Adipocyte (in vitro differentiated cells): ENCODE data around the gene DMBT1.

Source experiments
- DNase-seq: peaks from one replicate; pipeline ENCODE4 v3.0.0-alpha.2; 2015; ENCODE audit warnings: low read depth
- H3K27me3 ChIP-seq: replicated peaks from 2 replicates; pipeline ENCODE4 v1.7.0; 2013; ENCODE audit warnings: mild to moderate bottlenecking, low read length, moderate library complexity; ENCODE audit not compliant: control insufficient read depth, insufficient read depth
- H3K36me3 ChIP-seq: 2 replicates; pipeline ENCODE4 v1.7.0; 2013; ENCODE audit warnings: low read length, mild to moderate bottlenecking, moderate library complexity; ENCODE audit not compliant: control insufficient read depth, insufficient read depth, severe bottlenecking
- H3K4me1 ChIP-seq: 2 replicates; pipeline ENCODE4 v1.7.0; 2013; ENCODE audit warnings: mild to moderate bottlenecking, low read length, moderate library complexity; ENCODE audit not compliant: control insufficient read depth, insufficient read depth
- H3K4me3 ChIP-seq: 2 replicates; pipeline ENCODE4 v1.7.0; 2013; ENCODE audit warnings: mild to moderate bottlenecking, low read length, moderate library complexity
- H3K9ac ChIP-seq: 2 replicates; pipeline ENCODE4 v1.7.0; 2013; ENCODE audit warnings: mild to moderate bottlenecking, low read length, moderate library complexity
- H3K9me3 ChIP-seq: 2 replicates; pipeline ENCODE4 v1.7.0; 2013; ENCODE audit warnings: mild to moderate bottlenecking, low read length, moderate library complexity; ENCODE audit not compliant: control insufficient read depth

DMBT1 gene

GRCh38 chr10:122648599-122649428 lies 88.3 kb downstream of the DMBT1 start:
- Histone ChIP-seq H3K36me3 (no peaks in the 10 kb centered on the region), H3K9me3 (peaks cover 12% of the 10 kb centered on the region), H3K27me3 (peaks cover 50% of the 10 kb centered on the region), H3K4me1 (no peaks in the 10 kb centered on the region), H3K9ac (no peak overlapping the region), H3K4me3 (no peak overlapping the region)
- peak; percentile 46 for DNase-seq

GRCh38 chr10:122649903-122650302 lies 89.3 kb downstream of the DMBT1 start:
- H3K36me3 ChIP-seq = no peaks in the 10 kb centered on the region
- H3K9me3 ChIP-seq = peaks cover 12% of the 10 kb centered on the region
- H3K9ac ChIP-seq = no peak overlapping the region
- no peaks in the 10 kb centered on the region for H3K4me1 ChIP-seq
- no peak for DNase-seq
- no peak overlapping the region for H3K4me3 ChIP-seq
- H3K27me3 ChIP-seq = peaks cover 52% of the 10 kb centered on the region

- Histone ChIP-seq H3K4me1 (no peaks in the 10 kb centered on the region), H3K4me3 (no peak overlapping the region), H3K9ac (no peak overlapping the region), H3K27me3 (peaks cover 52% of the 10 kb centered on the region), H3K9me3 (peaks cover 12% of the 10 kb centered on the region), H3K36me3 (no peaks in the 10 kb centered on the region)
- no peak for DNase-seq
These were observed 89.8 kb downstream of the DMBT1 start for GRCh38 chr10:122650331-122650730.

GRCh38 chr10:122655524-122656307 lies 95.2 kb downstream of the DMBT1 start:
- Histone ChIP-seq H3K4me3 (no peak overlapping the region), H3K4me1 (no peaks in the 10 kb centered on the region), H3K9ac (no peak overlapping the region), H3K9me3 (peaks cover 12% of the 10 kb centered on the region), H3K36me3 (no peaks in the 10 kb centered on the region), H3K27me3 (peaks cover 25% of the 10 kb centered on the region)
- no peak for DNase-seq

- peaks cover 11% of the 10 kb centered on the region for H3K9me3 ChIP-seq
- H3K27me3 ChIP-seq = peaks cover 29% of the 10 kb centered on the region
- H3K9ac ChIP-seq = no peak overlapping the region
- peak; percentile 1 for DNase-seq
- no peaks in the 10 kb centered on the region for H3K36me3 ChIP-seq
- no peak overlapping the region for H3K4me3 ChIP-seq
- no peaks in the 10 kb centered on the region for H3K4me1 ChIP-seq
These were observed 95.8 kb downstream of the DMBT1 start for GRCh38 chr10:122656308-122656705.

GRCh38 chr10:122656741-122657140 lies 96.2 kb downstream of the DMBT1 start:
- Histone ChIP-seq H3K9me3 (peaks cover 7% of the 10 kb centered on the region), H3K4me3 (no peak overlapping the region), H3K27me3 (peaks cover 29% of the 10 kb centered on the region), H3K9ac (no peak overlapping the region), H3K4me1 (no peaks in the 10 kb centered on the region), H3K36me3 (no peaks in the 10 kb centered on the region)
- DNase-seq = no peak

- Histone ChIP-seq H3K9ac (no peak overlapping the region), H3K36me3 (no peaks in the 10 kb centered on the region), H3K9me3 (peaks cover 5% of the 10 kb centered on the region), H3K27me3 (peaks cover 31% of the 10 kb centered on the region), H3K4me3 (no peak overlapping the region), H3K4me1 (no peaks in the 10 kb centered on the region)
- no peak for DNase-seq
These were observed 96.7 kb downstream of the DMBT1 start for GRCh38 chr10:122657255-122657654.

- no peaks in the 10 kb centered on the region for H3K4me1 ChIP-seq
- H3K9me3 ChIP-seq = peaks cover under 1% of the 10 kb centered on the region
- DNase-seq = no peak
- H3K36me3 ChIP-seq = no peaks in the 10 kb centered on the region
- no peak overlapping the region for H3K4me3 ChIP-seq
- H3K9ac ChIP-seq = no peak overlapping the region
- peaks cover 31% of the 10 kb centered on the region for H3K27me3 ChIP-seq
These were observed 97.2 kb downstream of the DMBT1 start for GRCh38 chr10:122657729-122658128.

GRCh38 chr10:122658356-122659049 lies 97.9 kb downstream of the DMBT1 start:
- DNase-seq = no peak
- H3K36me3 ChIP-seq = no peaks in the 10 kb centered on the region
- no peaks in the 10 kb centered on the region for H3K4me1 ChIP-seq
- H3K9ac ChIP-seq = no peak overlapping the region
- H3K4me3 ChIP-seq = no peak overlapping the region
- H3K9me3 ChIP-seq = no peaks in the 10 kb centered on the region
- peaks cover 31% of the 10 kb centered on the region for H3K27me3 ChIP-seq

GRCh38 chr10:122659126-122659525 lies 98.6 kb downstream of the DMBT1 start:
- Histone ChIP-seq H3K4me3 (no peak overlapping the region), H3K4me1 (no peaks in the 10 kb centered on the region), H3K9ac (no peak overlapping the region), H3K36me3 (no peaks in the 10 kb centered on the region), H3K9me3 (no peaks in the 10 kb centered on the region), H3K27me3 (peaks cover 29% of the 10 kb centered on the region)
- DNase-seq = no peak

GRCh38 chr10:122659651-122660050 lies 99.1 kb downstream of the DMBT1 start:
- Histone ChIP-seq H3K9ac (no peak overlapping the region), H3K4me3 (no peak overlapping the region), H3K4me1 (no peaks in the 10 kb centered on the region), H3K9me3 (no peaks in the 10 kb centered on the region), H3K27me3 (peaks cover 29% of the 10 kb centered on the region), H3K36me3 (no peaks in the 10 kb centered on the region)
- no peak for DNase-seq
